HEK293 (cell line): ENCODE results near the gene KDM5C.

Experiments used
- CTCF ChIA-PET: fragments of 350-600 bp; formaldehyde crosslinking; extraction: SDS; loops from one replicate; lab custom pipeline; 2021; ENCODE audit warnings: antibody characterized with exemption; lab: Yijun Ruan, JAX
- POLR2A ChIA-PET: fragments of 300-600 bp; formaldehyde crosslinking; extraction: SDS; loops from one replicate; lab custom pipeline; 2020; ENCODE audit warnings: antibody characterized with exemption, inconsistent platforms; lab: Yijun Ruan, JAX
- H3K27ac ChIP-seq: fragments of 200-500 bp; sonication (Bioruptor generic); 2 replicates; pipeline ENCODE4 v1.5.1; 2014; ENCODE audit warnings: low read depth, low read length, control low read depth, inconsistent platforms; ENCODE audit errors: extremely low read depth
- H3K36me3 ChIP-seq, 2 experiments: fragments of 200-500 bp in 1 of 2; sonication (Bioruptor generic) in 1 of 2; 1 replicate in 1 of 2; 2 replicates in 1 of 2; pipeline ENCODE4 v1.5.1; 2014 to 2017; ENCODE audit warnings: inconsistent platforms in 2 of 2, low read length in 2 of 2; ENCODE audit not compliant: control insufficient read depth in 2 of 2, insufficient read depth in 1 of 2
- H3K4me1 ChIP-seq: fragments of 200-500 bp; sonication (Bioruptor generic); 2 replicates; pipeline ENCODE4 v1.5.1; 2014; ENCODE audit warnings: mild to moderate bottlenecking, low read length, inconsistent platforms; ENCODE audit not compliant: control insufficient read depth, insufficient read depth
- H3K4me3 ChIP-seq: 2 replicates; pipeline ENCODE4 v1.5.1; 2011; ENCODE audit warnings: low read depth, mild to moderate bottlenecking, control low read depth, low read length, moderate library complexity
- H3K9me3 ChIP-seq: fragments of 200-500 bp; sonication (Bioruptor generic); 2 replicates; pipeline ENCODE4 v1.5.1; 2014; ENCODE audit warnings: low read depth, low read length, inconsistent platforms; ENCODE audit not compliant: control insufficient read depth, insufficient read depth
- ATF2 ChIP-seq: fragments of 450-650 bp; formaldehyde crosslinking; IDR thresholded peaks from 2 replicates; pipeline ENCODE4 v1.5.1; 2016; ENCODE audit warnings: missing biosample characterization, missing genetic modification characterization, low read depth
- EGR2 ChIP-seq: fragments of 450-650 bp; formaldehyde crosslinking; IDR thresholded peaks from 2 replicates; pipeline ENCODE4 v1.5.1; 2016; ENCODE audit warnings: low read depth, missing biosample characterization, missing genetic modification characterization
- OVOL3 ChIP-seq: fragments of 450-650 bp; formaldehyde crosslinking; IDR thresholded peaks from 2 replicates; pipeline ENCODE4 v1.5.1; 2016; ENCODE audit warnings: missing biosample characterization, missing genetic modification characterization
- SP3 ChIP-seq: fragments of 450-650 bp; formaldehyde crosslinking; IDR thresholded peaks from 2 replicates; pipeline ENCODE4 v1.5.1; 2016; ENCODE audit warnings: missing biosample characterization, missing genetic modification characterization
- ZFHX2 ChIP-seq: fragments of 450-650 bp; formaldehyde crosslinking; conservative IDR thresholded peaks from 2 replicates; pipeline ENCODE4 v1.5.1; 2016; ENCODE audit warnings: missing biosample characterization, missing genetic modification characterization
- ZFP3 ChIP-seq: fragments of 450-650 bp; formaldehyde crosslinking; IDR thresholded peaks from 2 replicates; pipeline ENCODE4 v1.5.1; 2016; ENCODE audit warnings: low read depth, missing biosample characterization, missing genetic modification characterization
- ZFP37 ChIP-seq: fragments of 450-650 bp; formaldehyde crosslinking; IDR thresholded peaks from 2 replicates; pipeline ENCODE4 v1.5.1; 2016; ENCODE audit warnings: missing biosample characterization, missing genetic modification characterization
- ZNF16 ChIP-seq: fragments of 450-650 bp; formaldehyde crosslinking; IDR thresholded peaks from 2 replicates; pipeline ENCODE4 v1.5.1; 2016; ENCODE audit warnings: low read depth, missing biosample characterization, missing genetic modification characterization
- ZNF2 ChIP-seq: fragments of 450-650 bp; formaldehyde crosslinking; IDR thresholded peaks from 2 replicates; pipeline ENCODE4 v1.5.1; 2016; ENCODE audit warnings: missing biosample characterization, missing genetic modification characterization
- ZNF211 ChIP-seq: fragments of 450-650 bp; formaldehyde crosslinking; IDR thresholded peaks from 2 replicates; pipeline ENCODE4 v1.5.1; 2016; ENCODE audit warnings: low read depth, missing biosample characterization, missing genetic modification characterization
- ZNF394 ChIP-seq: fragments of 450-650 bp; formaldehyde crosslinking; IDR thresholded peaks from 2 replicates; pipeline ENCODE4 v1.5.1; 2016; ENCODE audit warnings: missing biosample characterization, missing genetic modification characterization, mild to moderate bottlenecking, moderate library complexity, borderline replicate concordance
- ZNF404 ChIP-seq: fragments of 450-650 bp; formaldehyde crosslinking; IDR thresholded peaks from 2 replicates; pipeline ENCODE4 v1.5.1; 2017; ENCODE audit warnings: missing biosample characterization, missing genetic modification characterization
- ZNF423 ChIP-seq: fragments of 450-650 bp; formaldehyde crosslinking; IDR thresholded peaks from 2 replicates; pipeline ENCODE4 v1.5.1; 2016; ENCODE audit warnings: missing biosample characterization, missing genetic modification characterization
- ZNF513 ChIP-seq: fragments of 450-650 bp; IDR thresholded peaks from 2 replicates; pipeline ENCODE4 v1.5.1; 2018; ENCODE audit warnings: missing biosample characterization, missing genetic modification characterization
- ZNF571 ChIP-seq: fragments of 450-650 bp; formaldehyde crosslinking; IDR thresholded peaks from 2 replicates; pipeline ENCODE4 v1.5.0; 2017; ENCODE audit warnings: missing biosample characterization, missing genetic modification characterization
- ZNF624 ChIP-seq: fragments of 450-650 bp; formaldehyde crosslinking; IDR thresholded peaks from 2 replicates; pipeline ENCODE4 v1.5.1; 2017; ENCODE audit warnings: missing biosample characterization, missing genetic modification characterization
- ZNF777 ChIP-seq: fragments of 450-650 bp; formaldehyde crosslinking; IDR thresholded peaks from 2 replicates; pipeline ENCODE4 v1.5.1; 2017; ENCODE audit warnings: missing biosample characterization, missing genetic modification characterization, borderline replicate concordance
- ZNF837 ChIP-seq: fragments of 450-650 bp; formaldehyde crosslinking; IDR thresholded peaks from 2 replicates; pipeline ENCODE4 v1.5.1; 2016; ENCODE audit warnings: missing biosample characterization, missing genetic modification characterization
- ZNF843 ChIP-seq: fragments of 450-650 bp; formaldehyde crosslinking; IDR thresholded peaks from 2 replicates; pipeline ENCODE4 v1.5.1; 2016; ENCODE audit warnings: missing biosample characterization, missing genetic modification characterization
- TF ChIP-seq, protein P1 (sequence below): fragments of 450-650 bp; formaldehyde crosslinking; IDR thresholded peaks from 2 replicates; pipeline ENCODE4 v1.5.1; 2016; ENCODE audit warnings: missing biosample characterization, missing genetic modification characterization

Gene KDM5C

GRCh38 chrX:53224860-53225797 is at the start of gene KDM5C (continued):
- TF ChIP-seq ZNF571 (tag by site-specific recombination): no peak
- peak; percentile 92 for TF ChIP-seq SP3 (tag by site-specific recombination)

- no peak overlapping the region for H3K27ac ChIP-seq
- CTCF ChIA-PET: interaction anchor here (0.6 to 5.2 kb wide), 8 partner anchors 10 to 1869 kb away, joined by 3 to 37 read pairs (median 4); partner anchors contain the start of gene IQSEC2
- POLR2A ChIA-PET: interaction anchor here (1.3 kb wide), 1 partner anchor 9 kb away, joined by 4 read pairs; the partner anchor contains the start of gene IQSEC2
- H3K4me1 ChIP-seq: no peaks in the 10 kb centered on the region
- TF ChIP-seq ZNF394 (no peak), ATF2 (tag by site-specific recombination) (0 out of 2 replicates have a peak, but pooled peaks have one; percentile 9)
- H3K4me3 ChIP-seq: no peak overlapping the region
- no peaks in the 10 kb centered on the region for H3K9me3 ChIP-seq
- no peaks in the 10 kb centered on the region for H3K36me3 ChIP-seq
Observed at GRCh38 chrX:53272808-53273337, 47.9 kb upstream of the KDM5C start.

DNA sequence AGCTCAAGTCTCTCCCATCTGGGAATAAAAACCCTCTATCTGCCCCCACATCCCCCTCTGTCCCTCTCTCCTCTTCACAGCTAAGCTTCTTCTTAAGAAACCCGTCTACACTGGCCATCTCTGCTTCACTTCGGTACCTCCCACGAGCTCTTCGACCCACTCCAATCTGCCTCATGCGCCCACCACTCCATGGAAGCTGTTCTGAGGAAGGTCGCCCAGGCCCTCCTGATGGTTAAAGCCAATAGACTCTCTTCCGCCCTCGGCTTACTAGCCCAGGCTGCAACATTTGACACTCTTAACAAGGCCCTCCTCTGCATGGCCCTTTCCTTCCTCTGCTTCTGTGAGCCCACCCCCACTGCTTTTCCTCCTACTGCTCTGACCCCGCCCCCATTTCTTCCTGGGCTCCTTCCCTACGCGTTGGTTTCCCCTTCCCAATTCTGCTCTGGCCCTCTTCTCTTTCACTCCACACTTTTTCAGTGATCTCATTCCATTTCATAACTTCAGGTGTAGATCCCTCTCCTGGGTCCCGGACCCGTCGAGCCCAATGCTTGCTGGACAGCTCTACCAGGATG is 44.6 kb upstream of the KDM5C start:
- TF ChIP-seq ZFHX2 (tag by site-specific recombination) (peak; percentile 95), ZFP3 (tag by site-specific recombination) (no peak), EGR2 (tag by site-specific recombination) (peak; percentile 99)
- ChIA-PET POLR2A (interaction anchor here (1.0 kb wide), 2 partner anchors 9 to 44 kb away, joined by 3 read pairs; partner anchors contain the start of gene KDM5C), CTCF (interaction anchor here (0.7 to 1.7 kb wide), 6 partner anchors 9 to 44 kb away, joined by 3 to 8 read pairs (median 4); no protein-coding TSS in a partner anchor)
- Histone ChIP-seq H3K4me1 (peaks cover 2% of the 10 kb centered on the region; the same call in 1 of the 2 replicates), H3K27ac (no peak overlapping the region), H3K4me3 (no peak overlapping the region), H3K9me3 (no peaks in the 10 kb centered on the region), H3K36me3 (no peaks in the 10 kb centered on the region)

- H3K4me1 ChIP-seq: peaks cover 2% of the 10 kb centered on the region; the same call in 1 of the 2 replicates
- TF ChIP-seq EGR2 (tag by site-specific recombination) (no peak), ZNF777 (tag by site-specific recombination) (no peak), ZFP37 (tag by site-specific recombination) (no peak), ZNF513 (tag by site-specific recombination) (no peak), ZNF843 (tag by site-specific recombination) (no peak), ZNF16 (tag by site-specific recombination) (no peak), ZNF394 (no peak), ZNF837 (tag by site-specific recombination) (no peak), ZNF2 (no peak), ZNF423 (tag by site-specific recombination) (no peak), ZNF404 (tag by site-specific recombination) (no peak), ZNF624 (tag by site-specific recombination) (no peak), ZNF211 (tag by site-specific recombination) (no peak), OVOL3 (no peak)
- TF ChIP-seq, protein P1, sequence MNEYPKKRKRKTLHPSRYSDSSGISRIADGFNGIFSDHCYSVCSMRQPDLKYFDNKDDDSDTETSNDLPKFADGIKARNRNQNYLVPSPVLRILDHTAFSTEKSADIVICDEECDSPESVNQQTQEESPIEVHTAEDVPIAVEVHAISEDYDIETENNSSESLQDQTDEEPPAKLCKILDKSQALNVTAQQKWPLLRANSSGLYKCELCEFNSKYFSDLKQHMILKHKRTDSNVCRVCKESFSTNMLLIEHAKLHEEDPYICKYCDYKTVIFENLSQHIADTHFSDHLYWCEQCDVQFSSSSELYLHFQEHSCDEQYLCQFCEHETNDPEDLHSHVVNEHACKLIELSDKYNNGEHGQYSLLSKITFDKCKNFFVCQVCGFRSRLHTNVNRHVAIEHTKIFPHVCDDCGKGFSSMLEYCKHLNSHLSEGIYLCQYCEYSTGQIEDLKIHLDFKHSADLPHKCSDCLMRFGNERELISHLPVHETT: no peak
- TF ChIP-seq, all 188 proteins: peak for 0
- POLR2A ChIA-PET: no interaction called here
- CTCF ChIA-PET: interaction anchor here (0.9 to 1.1 kb wide), 3 partner anchors 11 to 50 kb away, joined by 3 read pairs; partner anchors contain the start of gene IQSEC2
- H3K36me3 ChIP-seq: no peaks in the 10 kb centered on the region
- H3K9me3 ChIP-seq: no peaks in the 10 kb centered on the region
- no peak overlapping the region for H3K27ac ChIP-seq
- H3K4me3 ChIP-seq: no peak overlapping the region
Observed at GRCh38 chrX:53268173-53268572, 43.2 kb upstream of the KDM5C start.
